Activated CD8-positive, alpha-beta T cell treated with anti-CD3 and anti-CD28 coated beads for 36 hours (primary cell): Measurements from ENCODE around the gene CDS2. TPM values are rescaled to one million over a fixed set of nuclear protein-coding genes. Genes with fewer than 3 reads are reported as not detected.

Experiments
- ATAC-seq: fragments of 200-7000 bp; cut with Tn5 transposase; one replicate; pipeline ENCODE4 v1.10.0; 2021; ENCODE audit warnings: mild to moderate bottlenecking, moderate library complexity
- CTCF ChIA-PET: fragments of 350-600 bp; sonication (Branson Sonifier 250); formaldehyde crosslinking; loops from one replicate; lab custom pipeline; 2021; ENCODE audit warnings: antibody characterized with exemption; lab: Charles Lee
- POLR2A ChIA-PET: fragments of 350-600 bp; sonication (Branson Sonifier 250); formaldehyde crosslinking; loops from one replicate; lab custom pipeline; 2021; ENCODE audit warnings: antibody characterized with exemption; lab: Charles Lee
- DNase-seq: peaks from one replicate; pipeline ENCODE4 v3.0.0-alpha.2; 2020
- H3K27ac Mint-ChIP-seq: one replicate; pipeline ENCODE4 v1.8.0; 2021; ENCODE audit warnings: mild to moderate bottlenecking, mixed read lengths
- H3K27me3 Mint-ChIP-seq: one replicate; pipeline ENCODE4 v1.8.0; 2021; ENCODE audit warnings: mixed read lengths
- H3K36me3 Mint-ChIP-seq: one replicate; pipeline ENCODE4 v1.8.0; 2021; ENCODE audit warnings: low read depth, mixed read lengths
- H3K4me1 Mint-ChIP-seq: one replicate; pipeline ENCODE4 v1.8.0; 2021; ENCODE audit warnings: low read depth, mixed read lengths
- H3K4me3 Mint-ChIP-seq: one replicate; pipeline ENCODE4 v1.8.0; 2021; ENCODE audit warnings: mild to moderate bottlenecking, moderate library complexity, mixed read lengths
- H3K9me3 Mint-ChIP-seq: one replicate; pipeline ENCODE4 v1.8.0; 2021; ENCODE audit warnings: mixed read lengths
- CTCF ChIP-seq: fragments of 200-600 bp; IDR thresholded peaks from one replicate; pipeline ENCODE4 v1.8.0; 2022; ENCODE audit warnings: antibody characterized with exemption, mild to moderate bottlenecking
- intact Hi-C: fragments of 100-400 bp; cut with micrococcal nuclease; formaldehyde crosslinking; loops from one replicate; pipeline ENCODE4 v1.10.0; 2022
- total RNA-seq, 2 experiments: library from RNA; stranded (reverse); gene quantifications; one replicate each; pipeline ENCODE4 v1.2.3, GENCODE V29; 2021

Gene CDS2
- total RNA-seq, 2 experiments from 2014 or later: 30.2 to 34.7 TPM

GRCh38 chr20:5191829-5192569 is 65.2 kb downstream of the CDS2 start:
- peak; percentile 59 for DNase-seq
- Mint-ChIP-seq H3K36me3 (peaks cover 3% of the 10 kb centered on the region), H3K27me3 (no peaks in the 10 kb centered on the region), H3K9me3 (no peaks in the 10 kb centered on the region), H3K27ac (peak overlapping the region; percentile 67), H3K4me3 (no peak overlapping the region), H3K4me1 (peaks cover 10% of the 10 kb centered on the region)
- intact Hi-C loops: loop anchor here (2.0 kb wide), 1 partner anchor 65 kb away; the partner anchor contains the start of gene CDS2
- ATAC-seq: peak; percentile 84
- POLR2A ChIA-PET: interaction anchor here (0.9 to 2.7 kb wide), 6 partner anchors 44 to 91 kb away, joined by 3 to 17 read pairs (median 10); partner anchors contain the start of genes CDS2 and PCNA
- TF ChIP-seq CTCF: peak; percentile 75
- CTCF ChIA-PET: interaction anchor here (0.7 to 4.9 kb wide), 27 partner anchors 9 to 433 kb away, joined by 3 to 84 read pairs (median 6); partner anchors contain the start of genes CDS2 and PCNA

GRCh38 chr20:5192570-5193431 is 66.0 kb downstream of the CDS2 start:
- Mint-ChIP-seq H3K36me3 (peaks cover 3% of the 10 kb centered on the region), H3K9me3 (no peaks in the 10 kb centered on the region), H3K27ac (no peak overlapping the region), H3K4me1 (peaks cover 10% of the 10 kb centered on the region), H3K27me3 (no peaks in the 10 kb centered on the region), H3K4me3 (no peak overlapping the region)
- CTCF ChIA-PET: interaction anchor here (0.7 to 4.9 kb wide), 30 partner anchors 10 to 433 kb away, joined by 3 to 84 read pairs (median 5); partner anchors contain the start of genes CDS2 and PCNA
- no peak for ATAC-seq
- DNase-seq: no peak
- TF ChIP-seq CTCF: peak; percentile 28
- POLR2A ChIA-PET: interaction anchor here (0.9 to 2.7 kb wide), 5 partner anchors 45 to 92 kb away, joined by 3 to 17 read pairs (median 14); partner anchors contain the start of genes CDS2 and PCNA
- intact Hi-C loops: loop anchor here (2.0 kb wide), 1 partner anchor 66 kb away; the partner anchor contains the start of gene CDS2

GRCh38 chr20:5195655-5196054 is 68.8 kb downstream of the CDS2 start:
- intact Hi-C loops: no loop called here
- no peak overlapping the region for H3K4me3 Mint-ChIP-seq
- H3K9me3 Mint-ChIP-seq: no peaks in the 10 kb centered on the region
- no peak for TF ChIP-seq CTCF
- DNase-seq (no peak), ATAC-seq (no peak)
- no peaks in the 10 kb centered on the region for H3K27me3 Mint-ChIP-seq
- ChIA-PET POLR2A (interaction anchor here (0.8 to 1.2 kb wide), 3 partner anchors 9 to 76 kb away, joined by 3 to 5 read pairs (median 3); partner anchors contain the start of gene PCNA), CTCF (interaction anchor here (0.8 to 1.2 kb wide), 3 partner anchors 10 to 94 kb away, joined by 3 to 5 read pairs (median 4); partner anchors contain the start of gene CDS2)
- H3K4me1 Mint-ChIP-seq: peaks cover 10% of the 10 kb centered on the region
- H3K27ac Mint-ChIP-seq: no peak overlapping the region
- peaks cover 15% of the 10 kb centered on the region for H3K36me3 Mint-ChIP-seq

GRCh38 chr20:5196149-5196548 is 69.3 kb downstream of the CDS2 start:
- DNase-seq (no peak), ATAC-seq (no peak)
- no peak overlapping the region for H3K27ac Mint-ChIP-seq
- H3K4me3 Mint-ChIP-seq: no peak overlapping the region
- no peaks in the 10 kb centered on the region for H3K27me3 Mint-ChIP-seq
- H3K9me3 Mint-ChIP-seq: no peaks in the 10 kb centered on the region
- H3K36me3 Mint-ChIP-seq: peaks cover 15% of the 10 kb centered on the region
- intact Hi-C loops: no loop called here
- CTCF ChIA-PET: interaction anchor here (1.2 kb wide), 1 partner anchor 9 kb away, joined by 5 read pairs; no protein-coding TSS in a partner anchor
- POLR2A ChIA-PET: no interaction called here
- peaks cover 10% of the 10 kb centered on the region for H3K4me1 Mint-ChIP-seq
- no peak for TF ChIP-seq CTCF
